Activated CD8-positive, alpha-beta memory T cell treated with anti-CD3 and anti-CD28 coated beads, Interleukin-2, amount 10 ng/mL, durations not matched to agents 7 days and 5 days (primary cell): Measurements from ENCODE around the gene CYB5R3. TPM values are rescaled to one million over a fixed set of nuclear protein-coding genes. Genes with fewer than 3 reads are reported as not detected.
"Not testable (repeated sequence)": the region's sequence is repeated elsewhere in the genome, so short reads cannot be mapped to it uniquely, and the experiment has no call there.

Experiments used
- ATAC-seq: fragments of 150-1000 bp; cut with Tn5 transposase; one replicate; pipeline ENCODE4 v1.10.0; 2021; ENCODE audit warnings: moderate library complexity
- CTCF ChIA-PET: fragments of 350-600 bp; sonication (Branson Sonifier 250); formaldehyde crosslinking; loops from one replicate; lab custom pipeline; 2021; ENCODE audit warnings: antibody characterized with exemption; lab: Charles Lee
- DNase-seq: peaks from one replicate; pipeline ENCODE4 v3.0.0-alpha.2; 2020
- H3K27ac Mint-ChIP-seq: one replicate; pipeline ENCODE4 v1.8.0; 2021; ENCODE audit warnings: mild to moderate bottlenecking, mixed read lengths
- H3K27me3 Mint-ChIP-seq: one replicate; pipeline ENCODE4 v1.8.0; 2021; ENCODE audit warnings: mixed read lengths
- H3K36me3 Mint-ChIP-seq: one replicate; pipeline ENCODE4 v1.8.0; 2021; ENCODE audit warnings: mild to moderate bottlenecking, mixed read lengths
- H3K4me1 Mint-ChIP-seq: one replicate; pipeline ENCODE4 v1.8.0; 2021; ENCODE audit warnings: mixed read lengths
- H3K4me3 Mint-ChIP-seq: one replicate; pipeline ENCODE4 v1.8.0; 2021; ENCODE audit warnings: mild to moderate bottlenecking, moderate library complexity, mixed read lengths
- H3K9me3 Mint-ChIP-seq: one replicate; pipeline ENCODE4 v1.8.0; 2022; ENCODE audit warnings: low read depth, mixed read lengths
- total RNA-seq, 2 experiments: library from RNA; stranded (reverse); gene quantifications; one replicate each; pipeline ENCODE4 v1.2.3, GENCODE V29; 2021

CYB5R3 gene
- total RNA-seq, 2 experiments from 2014 or later, result 66.2 to 66.8 TPM

GRCh38 chr22:42685941-42686653 is 36.9 kb upstream of the CYB5R3 start:
- H3K27me3 Mint-ChIP-seq, result no peaks in the 10 kb centered on the region
- H3K4me1 Mint-ChIP-seq, result no peaks in the 10 kb centered on the region
- no peaks in the 10 kb centered on the region for H3K9me3 Mint-ChIP-seq
- CTCF ChIA-PET, result no interaction called here
- peak; percentile 20 for ATAC-seq
- no peak overlapping the region for H3K27ac Mint-ChIP-seq
- DNase-seq, result no peak
- no peaks in the 10 kb centered on the region for H3K36me3 Mint-ChIP-seq
- no peak overlapping the region for H3K4me3 Mint-ChIP-seq

DNA sequence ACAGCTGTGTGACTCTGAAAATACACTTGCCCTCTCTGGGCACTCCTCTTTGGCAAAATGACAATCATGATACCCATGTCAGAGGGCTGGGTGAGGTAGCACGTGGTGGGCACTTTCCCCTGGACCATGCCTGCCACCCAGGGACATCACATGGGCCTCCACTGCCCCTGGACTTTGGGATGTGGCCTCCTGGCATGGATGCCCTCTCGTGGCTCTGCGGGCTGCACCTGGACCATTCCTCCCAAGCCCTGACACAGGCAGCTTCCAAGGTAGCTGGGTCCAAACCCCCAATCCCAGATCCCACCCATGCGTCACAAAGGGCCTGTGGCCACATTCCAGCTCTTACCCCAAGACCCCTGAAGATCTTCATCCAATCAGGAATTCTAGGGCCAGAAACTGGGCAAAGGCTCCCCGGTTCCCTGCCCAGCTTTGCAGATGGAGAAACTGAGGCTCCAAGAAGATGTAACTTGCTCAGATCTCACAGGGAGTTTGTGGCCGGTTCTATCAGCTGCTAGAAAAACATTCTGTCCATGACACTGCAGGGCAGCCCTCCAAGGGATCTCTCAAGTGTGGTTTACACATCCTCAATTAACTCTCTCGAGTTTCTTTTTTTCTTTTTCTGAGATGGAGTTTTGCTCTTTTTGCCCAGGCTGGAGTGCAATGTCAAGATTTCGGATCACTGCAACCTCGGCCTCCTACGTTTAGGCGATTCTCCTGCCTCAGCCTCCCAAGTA is 35.4 kb upstream of the CYB5R3 start:
- H3K27ac Mint-ChIP-seq, result no peak overlapping the region
- no peaks in the 10 kb centered on the region for H3K9me3 Mint-ChIP-seq
- H3K27me3 Mint-ChIP-seq, result peaks cover under 1% of the 10 kb centered on the region
- ATAC-seq, result no peak
- H3K36me3 Mint-ChIP-seq, result no peaks in the 10 kb centered on the region
- H3K4me1 Mint-ChIP-seq, result no peaks in the 10 kb centered on the region
- CTCF ChIA-PET, result interaction anchor here (1.0 kb wide), 1 partner anchor 12 kb away, joined by 3 read pairs; no protein-coding TSS in a partner anchor
- no peak for DNase-seq
- H3K4me3 Mint-ChIP-seq, result no peak overlapping the region

- Mint-ChIP-seq H3K27ac (no peak overlapping the region), H3K9me3 (peaks cover 4% of the 10 kb centered on the region), H3K4me1 (no peaks in the 10 kb centered on the region), H3K36me3 (peaks cover 1% of the 10 kb centered on the region), H3K27me3 (peaks cover 2% of the 10 kb centered on the region), H3K4me3 (no peak overlapping the region)
- DNase-seq, result no peak
- CTCF ChIA-PET, result interaction anchor here (1.0 kb wide), 1 partner anchor 11 kb away, joined by 3 read pairs; no protein-coding TSS in a partner anchor
- no peak for ATAC-seq
Observed at GRCh38 chr22:42683578-42684283, 34.5 kb upstream of the CYB5R3 start.

DNA sequence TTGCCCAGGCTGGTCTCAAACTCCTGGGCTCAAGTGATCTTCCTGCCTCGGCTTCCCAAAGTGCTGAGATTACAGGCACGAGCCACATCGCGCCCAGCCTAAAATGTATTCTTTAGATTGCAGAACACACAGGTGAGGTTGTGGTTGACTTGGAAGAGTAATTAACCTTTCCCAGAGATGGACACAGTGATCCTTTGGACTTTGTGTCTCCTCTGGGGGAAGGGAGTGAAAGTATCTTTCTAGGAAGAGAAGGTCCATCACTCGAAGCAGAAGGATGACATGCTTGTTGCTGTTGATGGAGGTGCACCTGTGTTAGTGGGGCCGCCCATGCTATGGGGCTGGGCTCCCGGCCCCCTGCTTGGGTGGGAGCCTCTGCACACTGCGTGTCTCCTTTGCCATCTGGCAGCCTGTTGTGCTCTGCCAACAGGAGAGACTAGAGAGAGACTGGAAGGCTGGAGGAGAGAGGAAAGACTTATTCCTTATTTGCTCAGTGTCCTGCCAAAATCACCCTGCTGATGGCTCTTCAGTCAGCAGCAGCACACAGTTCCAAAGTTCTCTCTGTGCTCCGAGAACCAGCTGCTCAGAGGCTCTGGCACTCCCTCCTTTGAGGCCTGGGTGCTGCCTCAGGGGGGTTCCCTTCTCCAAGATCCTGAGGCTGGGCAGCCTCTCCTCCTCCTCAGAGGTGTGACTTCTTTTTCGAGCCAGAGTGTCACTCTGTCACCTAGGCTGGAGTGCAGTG is 33.1 kb upstream of the CYB5R3 start:
- H3K36me3 Mint-ChIP-seq, result peaks cover 1% of the 10 kb centered on the region
- no peak overlapping the region for H3K4me3 Mint-ChIP-seq
- H3K27me3 Mint-ChIP-seq, result peaks cover 2% of the 10 kb centered on the region
- CTCF ChIA-PET, result no interaction called here
- DNase-seq (no peak), ATAC-seq (no peak)
- peaks cover 6% of the 10 kb centered on the region for H3K9me3 Mint-ChIP-seq
- no peaks in the 10 kb centered on the region for H3K4me1 Mint-ChIP-seq
- no peak overlapping the region for H3K27ac Mint-ChIP-seq

- CTCF ChIA-PET, result no interaction called here
- peaks cover 1% of the 10 kb centered on the region for H3K36me3 Mint-ChIP-seq
- no peak for DNase-seq
Observed at GRCh38 chr22:42680648-42681047, 31.5 kb upstream of the CYB5R3 start.

DNA sequence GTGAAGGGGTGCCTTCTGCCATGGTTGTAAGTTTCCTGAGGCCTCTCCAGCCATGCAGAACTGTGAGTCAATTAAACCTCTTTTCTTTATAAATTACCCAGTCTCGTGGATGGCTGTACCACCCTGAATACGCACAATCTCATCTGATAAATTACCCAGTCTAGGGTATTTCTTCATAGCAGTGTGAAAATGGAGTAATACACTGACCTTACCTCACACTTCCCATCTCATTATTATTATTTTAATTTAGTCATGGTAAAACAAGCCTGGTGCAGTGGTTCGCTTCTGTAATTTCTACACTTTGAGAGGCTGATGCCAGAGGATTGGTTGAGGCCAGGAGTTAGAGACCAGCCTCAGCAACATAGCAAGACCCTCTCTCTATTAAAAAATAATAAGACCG is 30.5 kb upstream of the CYB5R3 start:
- no peak for ATAC-seq
- no peak overlapping the region for H3K4me3 Mint-ChIP-seq
- peaks cover 2% of the 10 kb centered on the region for H3K27me3 Mint-ChIP-seq
- peaks cover 1% of the 10 kb centered on the region for H3K36me3 Mint-ChIP-seq
- DNase-seq, result no peak
- H3K27ac Mint-ChIP-seq, result no peak overlapping the region
- CTCF ChIA-PET, result no interaction called here
- no peaks in the 10 kb centered on the region for H3K4me1 Mint-ChIP-seq
- peaks cover 6% of the 10 kb centered on the region for H3K9me3 Mint-ChIP-seq

More at GRCh38 chr22:42680648-42681047, 31.5 kb upstream of the CYB5R3 start:
- H3K27ac Mint-ChIP-seq, result no peak overlapping the region
- no peak for ATAC-seq
- H3K27me3 Mint-ChIP-seq, result peaks cover 2% of the 10 kb centered on the region
- no peaks in the 10 kb centered on the region for H3K4me1 Mint-ChIP-seq
- H3K9me3 Mint-ChIP-seq, result peaks cover 6% of the 10 kb centered on the region
- no peak overlapping the region for H3K4me3 Mint-ChIP-seq

GRCh38 chr22:42678894-42679293 is 29.7 kb upstream of the CYB5R3 start:
- peaks cover 2% of the 10 kb centered on the region for H3K27me3 Mint-ChIP-seq
- H3K4me3 Mint-ChIP-seq, result no peak overlapping the region
- CTCF ChIA-PET, result no interaction called here
- no peaks in the 10 kb centered on the region for H3K4me1 Mint-ChIP-seq
- peaks cover 1% of the 10 kb centered on the region for H3K36me3 Mint-ChIP-seq
- no peak overlapping the region for H3K27ac Mint-ChIP-seq
- ATAC-seq (no peak), DNase-seq (no peak)
- peaks cover 6% of the 10 kb centered on the region for H3K9me3 Mint-ChIP-seq

DNA sequence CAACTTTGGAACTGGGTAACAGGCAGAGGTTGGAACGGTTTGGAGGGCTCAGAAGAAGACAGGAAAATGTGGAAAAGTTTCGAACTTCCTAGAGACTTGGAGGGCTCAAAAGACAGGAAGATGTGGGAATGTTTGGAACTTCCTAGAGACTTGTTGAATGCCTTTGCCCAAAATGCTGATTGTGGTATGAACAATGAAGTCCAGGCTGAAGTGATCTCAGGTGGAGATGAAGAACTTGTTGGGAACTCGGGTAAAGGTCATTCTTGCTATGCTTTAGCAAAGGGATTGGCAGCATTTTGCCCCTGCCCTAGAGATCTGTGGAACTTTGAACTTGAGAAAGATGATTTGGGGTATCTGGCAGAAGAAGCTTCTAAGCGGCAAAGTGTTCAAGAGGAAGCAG is 28.7 kb upstream of the CYB5R3 start:
- ATAC-seq, H3K4me3 Mint-ChIP-seq, DNase-seq, CTCF ChIA-PET, H3K4me1 Mint-ChIP-seq, H3K36me3 Mint-ChIP-seq, H3K9me3 Mint-ChIP-seq, H3K27me3 Mint-ChIP-seq, H3K27ac Mint-ChIP-seq: not testable (repeated sequence)

- no peak overlapping the region for H3K27ac Mint-ChIP-seq
- H3K9me3 Mint-ChIP-seq, result peaks cover 6% of the 10 kb centered on the region
- DNase-seq, result no peak
- H3K36me3 Mint-ChIP-seq, result peaks cover 1% of the 10 kb centered on the region
- ATAC-seq, result no peak
- CTCF ChIA-PET, result interaction anchor here (1.2 kb wide), 1 partner anchor 55 kb away, joined by 3 read pairs; no protein-coding TSS in a partner anchor
- H3K27me3 Mint-ChIP-seq, result peaks cover 2% of the 10 kb centered on the region
- H3K4me1 Mint-ChIP-seq, result peaks cover 4% of the 10 kb centered on the region
- no peak overlapping the region for H3K4me3 Mint-ChIP-seq
Observed at GRCh38 chr22:42676059-42676607, 26.9 kb upstream of the CYB5R3 start.

DNA sequence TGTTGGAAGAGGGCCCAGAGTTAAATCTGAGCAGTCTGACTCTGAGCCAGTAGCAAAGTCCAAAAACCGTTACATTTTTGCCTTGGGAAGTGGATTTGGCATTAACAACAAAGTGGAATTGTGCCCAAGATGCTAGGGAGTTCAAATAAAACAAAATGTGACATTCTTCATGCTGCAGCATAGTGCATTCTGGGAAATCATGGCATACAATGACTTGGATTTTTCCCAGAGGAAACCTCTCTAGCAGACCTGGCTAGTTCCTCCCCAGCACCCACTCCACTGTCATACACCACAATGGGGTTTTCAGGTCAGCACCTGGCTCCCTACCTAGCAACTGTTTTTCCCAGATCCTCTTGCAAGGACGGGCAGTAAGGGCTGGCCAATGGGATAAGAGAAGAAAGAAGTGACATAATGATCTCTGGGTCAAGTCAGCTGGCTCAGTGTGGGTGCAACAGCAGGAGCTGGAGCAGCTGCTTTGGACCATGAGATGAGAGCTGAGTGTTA is 24.8 kb upstream of the CYB5R3 start:
- Mint-ChIP-seq H3K4me1 (peaks cover 13% of the 10 kb centered on the region), H3K9me3 (peaks cover 4% of the 10 kb centered on the region), H3K36me3 (no peaks in the 10 kb centered on the region), H3K27ac (no peak overlapping the region), H3K4me3 (no peak overlapping the region), H3K27me3 (no peaks in the 10 kb centered on the region)
- DNase-seq, result no peak
- no peak for ATAC-seq
- CTCF ChIA-PET, result no interaction called here

GRCh38 chr22:42673071-42673470 is 23.9 kb upstream of the CYB5R3 start:
- not testable (repeated sequence) for H3K27ac Mint-ChIP-seq, H3K4me3 Mint-ChIP-seq, H3K9me3 Mint-ChIP-seq, H3K36me3 Mint-ChIP-seq, H3K27me3 Mint-ChIP-seq, ATAC-seq, DNase-seq
- CTCF ChIA-PET, result interaction anchor here (1.1 kb wide), 1 partner anchor 11 kb away, joined by 3 read pairs; no protein-coding TSS in a partner anchor
- peaks cover 13% of the 10 kb centered on the region for H3K4me1 Mint-ChIP-seq

DNA sequence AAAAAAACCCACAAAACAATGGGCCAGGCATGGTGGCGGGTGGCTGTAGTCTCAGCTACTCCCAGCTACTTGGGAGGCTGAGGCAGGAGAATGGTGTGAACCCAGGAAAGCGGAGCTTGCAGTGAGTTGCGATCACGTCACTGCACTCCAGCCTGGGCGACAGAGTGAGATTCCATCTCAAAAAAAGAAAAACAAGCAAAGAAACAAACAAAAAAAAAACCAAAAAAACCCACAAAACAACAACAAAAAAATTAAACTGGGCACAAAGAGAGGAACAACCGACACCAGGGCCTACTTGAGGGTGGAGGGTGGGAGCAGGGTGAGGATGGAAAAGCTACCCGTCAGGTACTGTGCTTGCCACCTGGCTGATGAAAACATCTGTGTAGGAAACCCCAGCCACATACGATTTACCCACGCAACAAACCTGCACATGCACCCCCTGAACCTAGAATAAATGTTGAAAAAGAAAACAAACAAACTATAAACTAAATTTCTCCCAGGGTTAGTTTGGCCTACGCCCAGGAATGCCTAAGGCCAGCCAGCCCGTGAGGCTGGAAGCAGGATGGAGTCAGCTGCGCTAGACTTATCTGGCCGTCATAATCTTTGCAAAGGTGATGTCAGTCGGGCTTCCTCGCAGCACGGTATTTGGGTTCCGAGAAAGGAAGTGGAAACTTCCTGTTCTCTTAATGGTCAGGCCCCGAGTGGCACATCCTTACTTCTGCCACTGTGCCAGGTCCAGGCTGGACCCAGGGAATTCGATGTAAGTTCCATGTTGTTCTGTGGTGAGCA is 21.9 kb upstream of the CYB5R3 start:
- peaks cover 13% of the 10 kb centered on the region for H3K4me1 Mint-ChIP-seq
- H3K27ac Mint-ChIP-seq, result peak overlapping the region; percentile 42
- CTCF ChIA-PET, result no interaction called here
- H3K36me3 Mint-ChIP-seq, result no peaks in the 10 kb centered on the region
- no peak overlapping the region for H3K4me3 Mint-ChIP-seq
- ATAC-seq (peak; percentile 61), DNase-seq (peak; percentile 52)
- H3K27me3 Mint-ChIP-seq, result peaks cover 2% of the 10 kb centered on the region
- no peaks in the 10 kb centered on the region for H3K9me3 Mint-ChIP-seq
